Right ventricle myocardium inferior (tissue), 1 donor: ENCODE results near the gene BNIP5. TPM values are rescaled to one million over a fixed set of nuclear protein-coding genes. Genes with fewer than 3 reads are reported as not detected.
"Not testable (repeated sequence)": the region's sequence is repeated elsewhere in the genome, so short reads cannot be mapped to it uniquely, and the experiment has no call there.

Source experiments
- ATAC-seq: fragments of 200-7000 bp; cut with Tn5 transposase; one replicate; pipeline ENCODE4 v1.9.1; 2020; ENCODE audit warnings: mild to moderate bottlenecking, moderate library complexity
- DNase-seq: peaks from one replicate; pipeline ENCODE4 v3.0.0; 2021; ENCODE audit errors: missing footprints
- intact Hi-C: fragments of 100-400 bp; cut with DNase I; formaldehyde crosslinking; loops from one replicate; pipeline ENCODE4 v1.11.0; 2022
- total RNA-seq: library from RNA; stranded (reverse); fragmentation: NEBNext Ultra II Directional; extraction: Animal tissue kit (Norgen Biotek cat#: 25700); gene quantifications from one replicate; pipeline ENCODE4 v1.2.1, GENCODE V29; 2021
- donor health status: DM: no; HTN: yes; CAD: no; lungs with severe emphysema.

Gene BNIP5
- total RNA-seq, 1 donor from 2014 or later, result not detected

DNA sequence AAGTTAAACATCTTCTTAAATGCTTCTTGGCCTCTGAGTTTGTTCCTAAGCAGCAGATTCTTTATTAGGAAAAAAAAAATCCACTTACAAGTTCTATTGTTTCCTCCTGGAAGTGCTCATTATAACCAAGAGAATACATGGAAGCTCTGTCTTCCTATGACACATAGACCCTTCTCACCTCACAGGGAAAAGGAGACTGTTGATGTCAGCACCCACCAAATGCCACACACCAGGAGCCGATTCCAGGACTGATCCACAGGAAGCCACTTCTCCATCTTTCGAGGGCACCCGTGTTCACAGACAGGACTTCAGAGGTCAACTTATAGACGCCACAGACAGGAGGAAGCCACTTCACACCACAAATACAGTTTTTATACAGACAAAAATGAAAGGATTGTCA lies 13.4 kb upstream of the BNIP5 start:
- DNase-seq (no peak), ATAC-seq (no peak)
- intact Hi-C loops, result no loop called here

DNA sequence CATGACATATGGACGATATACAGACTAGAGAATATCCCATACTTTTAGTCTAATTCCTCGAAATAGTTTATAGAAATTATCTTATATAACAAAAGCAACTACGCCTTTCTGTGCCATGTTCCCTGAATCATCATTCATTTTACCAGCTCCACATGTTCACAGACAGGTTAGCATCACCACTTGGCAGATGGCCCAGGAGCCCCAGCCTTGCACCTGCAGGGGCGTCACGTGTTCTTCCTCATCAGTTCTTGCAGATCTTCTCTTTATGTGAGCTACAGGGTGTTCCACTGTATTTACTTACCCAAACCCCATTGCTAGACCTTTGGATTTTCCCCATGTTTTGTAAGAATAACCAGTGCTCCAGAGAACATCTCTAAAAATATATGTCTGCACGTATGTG lies 12.6 kb upstream of the BNIP5 start:
- DNase-seq (no peak), ATAC-seq (no peak)
- intact Hi-C loops, result no loop called here

DNA sequence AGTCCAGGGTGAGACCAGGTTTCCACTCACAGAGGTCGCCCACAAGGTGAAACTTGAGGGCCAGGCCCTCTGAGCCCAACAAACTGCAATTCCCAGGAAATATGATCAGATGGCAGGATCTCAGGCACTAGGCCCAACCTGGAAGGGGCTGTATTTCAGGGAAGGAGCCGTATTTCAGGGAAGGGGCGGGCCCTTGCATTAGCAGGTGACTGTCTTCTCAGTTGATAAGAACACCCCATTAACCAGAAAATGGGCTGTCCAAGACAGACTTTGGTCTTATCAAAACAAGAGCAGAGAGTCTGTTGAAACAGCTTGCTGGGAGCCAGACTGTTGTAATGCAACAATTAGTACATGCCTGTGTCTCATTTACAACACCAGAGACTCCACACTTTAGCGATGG lies 10.9 kb upstream of the BNIP5 start:
- intact Hi-C loops, result no loop called here
- DNase-seq, result no peak
- ATAC-seq, result no peak

DNA sequence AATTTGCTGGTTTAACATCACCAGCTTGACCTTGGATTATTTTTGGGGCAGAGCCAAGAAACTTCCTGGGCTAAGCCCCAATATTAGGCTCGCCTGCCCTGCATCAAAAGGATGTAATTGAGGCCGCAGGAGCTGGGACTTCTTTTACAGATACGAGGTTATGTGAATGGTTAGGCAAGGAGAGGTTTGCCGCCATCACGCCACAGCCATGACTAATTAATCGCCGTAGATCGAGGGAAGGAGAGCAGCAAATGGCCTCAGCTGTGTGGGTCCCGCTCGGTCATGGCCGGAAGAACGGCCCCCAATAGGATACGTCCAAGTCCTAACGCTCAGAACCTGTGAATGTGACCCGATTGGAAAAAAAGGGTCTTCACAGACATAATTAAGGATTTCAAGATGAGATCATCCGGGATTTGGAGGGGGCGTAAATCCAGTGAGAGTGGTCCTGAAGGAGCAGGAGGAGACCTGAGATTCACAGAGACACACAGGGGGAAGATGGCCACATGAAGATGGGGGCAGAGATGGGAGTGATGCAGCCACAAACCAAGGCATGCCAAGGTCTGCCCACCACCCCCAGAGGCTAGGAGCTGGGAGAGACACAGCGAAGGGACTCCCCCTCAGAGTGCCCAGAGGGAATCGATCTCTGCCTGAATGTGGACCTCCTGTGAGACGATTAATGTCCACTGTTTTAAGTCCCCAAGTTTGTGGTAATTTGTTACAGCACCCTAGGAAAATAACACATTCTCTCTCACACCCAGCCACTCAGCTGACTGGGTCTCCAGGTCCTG lies 10.0 kb upstream of the BNIP5 start:
- ATAC-seq (no peak), DNase-seq (no peak)
- intact Hi-C loops, result no loop called here

DNA sequence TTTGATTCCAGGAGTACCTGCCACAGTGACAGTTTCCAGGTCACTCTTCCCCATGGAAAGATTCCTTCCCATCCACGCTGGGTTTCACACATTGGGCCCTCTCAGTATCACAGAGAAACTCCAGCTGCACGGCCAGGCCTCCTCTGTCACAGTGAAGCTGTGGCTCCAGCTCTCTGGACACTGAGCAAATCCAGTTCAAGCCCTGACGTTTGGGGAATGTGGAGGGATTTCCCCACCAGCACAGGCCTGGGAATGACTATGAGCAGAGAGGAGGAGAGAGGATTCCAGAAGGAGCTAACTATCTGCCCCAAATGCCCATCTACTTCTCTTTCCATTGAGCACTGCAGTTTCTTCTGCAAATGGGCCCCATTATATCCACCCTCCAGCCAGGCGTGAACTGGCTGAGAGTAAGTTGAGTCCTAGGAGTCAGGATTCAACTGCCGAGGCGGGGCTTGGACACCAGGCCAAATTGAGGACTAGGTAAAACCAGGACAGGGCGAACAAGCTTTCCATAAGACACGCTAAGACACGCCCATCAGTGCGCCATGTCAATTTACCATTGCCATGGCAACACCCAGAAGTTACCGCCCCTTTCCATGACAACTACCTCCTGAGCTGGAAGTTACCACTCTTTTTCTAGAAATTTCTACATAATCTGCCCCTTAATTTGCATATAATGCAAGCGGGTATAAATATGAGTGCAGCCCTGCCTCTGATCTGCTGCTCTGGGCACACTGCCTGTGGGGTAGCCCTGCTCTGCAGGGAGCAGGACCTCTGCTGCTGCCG lies 9.2 kb upstream of the BNIP5 start:
- DNase-seq, result no peak
- intact Hi-C loops, result no loop called here
- no peak for ATAC-seq

DNA sequence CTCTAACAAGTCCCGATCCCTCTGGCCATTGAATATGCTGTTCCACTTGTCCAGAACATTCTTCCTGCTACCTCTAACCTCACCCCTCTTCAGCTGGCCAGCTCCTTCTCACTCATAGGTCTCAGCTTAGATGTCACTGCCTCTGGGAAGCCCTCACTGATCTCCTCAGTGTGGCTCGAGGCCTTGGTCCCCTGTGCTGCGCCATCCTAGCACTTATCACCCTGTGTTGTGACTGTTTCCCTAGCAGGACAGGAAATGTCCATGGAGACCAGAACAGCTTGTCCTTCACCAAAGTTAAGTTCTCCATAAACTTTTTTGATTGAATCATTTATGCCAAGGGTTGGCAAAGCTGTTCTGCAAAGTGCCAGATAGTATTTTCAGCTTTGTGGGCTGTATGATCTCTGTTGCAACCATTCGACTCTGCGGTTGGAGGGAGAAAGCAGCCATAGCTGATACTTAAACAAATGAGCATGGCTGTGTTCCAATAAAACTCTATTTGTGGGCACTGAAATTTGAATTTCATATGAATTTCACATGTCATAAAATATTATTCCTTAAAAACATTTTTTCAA lies 6.5 kb upstream of the BNIP5 start:
- intact Hi-C loops, result no loop called here
- peak; percentile 42 for ATAC-seq
- no peak for DNase-seq

DNA sequence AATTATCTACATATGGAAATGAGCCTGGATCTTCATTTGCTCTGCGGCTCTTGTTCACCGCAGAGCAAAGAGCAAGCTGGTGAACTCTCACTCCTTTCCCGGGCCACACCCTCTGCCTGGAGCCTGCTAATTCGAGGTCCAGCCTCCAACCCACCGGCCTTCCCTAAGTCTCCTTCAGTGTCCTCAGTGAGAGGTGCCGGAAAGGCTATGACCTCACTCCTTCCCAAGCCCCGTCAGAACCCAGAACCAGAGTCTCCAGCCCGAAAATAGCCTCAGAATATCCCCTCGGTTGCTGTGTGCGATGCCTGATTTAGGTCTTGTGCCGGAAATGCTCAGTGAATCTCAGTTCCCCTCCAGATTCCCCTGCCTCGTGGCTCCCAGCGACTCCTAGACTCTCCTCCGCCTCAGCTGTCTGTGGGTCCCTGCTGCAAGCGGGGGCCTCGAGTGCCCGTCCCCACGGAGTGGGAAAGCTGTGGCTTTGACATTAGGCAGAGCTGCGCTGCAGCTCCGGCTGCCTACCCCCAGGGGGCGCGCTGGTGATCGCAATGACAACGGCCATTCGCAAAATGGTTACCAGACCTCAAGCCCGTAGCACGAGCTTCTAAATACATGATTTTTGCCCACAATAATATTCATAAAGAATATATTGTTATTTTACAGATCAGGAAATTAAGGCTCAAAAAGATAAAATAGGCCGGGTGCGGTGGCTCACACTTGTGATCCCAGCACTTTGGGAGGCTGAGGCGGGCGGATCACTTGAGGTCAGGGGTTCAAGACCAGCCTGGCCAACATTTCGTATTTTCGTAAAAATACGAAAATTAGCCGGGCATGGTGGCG lies 4.1 kb upstream of the BNIP5 start:
- intact Hi-C loops, result loop anchor here (1.0 kb wide), 1 partner anchor 19 kb away; no protein-coding TSS in a partner anchor
- ATAC-seq, result peak; percentile 75
- peak; percentile 89 for DNase-seq

DNA sequence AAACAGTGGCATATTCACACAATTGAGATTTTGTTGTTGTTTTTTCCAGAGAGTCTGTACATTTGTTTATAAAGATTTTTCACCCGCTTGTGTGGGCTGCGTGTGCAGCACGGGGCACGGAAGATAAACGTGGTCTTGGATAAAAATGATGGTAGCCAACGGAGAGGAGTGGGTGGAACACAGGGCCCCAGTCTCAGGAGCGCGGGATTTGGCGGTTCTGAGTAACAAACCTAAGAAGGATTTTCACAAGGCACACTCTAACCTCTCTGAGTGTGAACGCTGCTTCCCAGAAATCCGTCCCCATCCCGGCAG lies 3.6 kb upstream of the BNIP5 start:
- DNase-seq (no peak), ATAC-seq (peak; percentile 9)
- intact Hi-C loops, result no loop called here

DNA sequence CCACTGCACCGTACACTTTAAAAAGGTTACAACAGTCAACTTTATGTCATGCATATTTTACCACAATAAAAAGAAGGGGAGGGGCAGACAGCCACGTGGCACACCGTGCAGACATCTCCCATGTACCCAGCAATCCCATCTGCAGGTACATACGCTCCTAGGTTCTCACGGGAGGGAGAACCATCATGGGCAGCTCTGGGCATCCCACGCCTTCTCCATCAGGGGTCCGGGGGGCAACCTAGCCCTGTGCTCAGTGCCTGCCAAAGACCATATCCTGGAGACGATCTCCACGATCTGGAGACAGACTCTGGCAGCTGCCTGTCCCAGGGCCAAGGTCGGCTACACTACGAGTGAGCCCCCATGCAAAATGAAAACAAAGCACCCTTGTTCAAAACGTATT lies 2.5 kb upstream of the BNIP5 start:
- ATAC-seq (no peak), DNase-seq (no peak)
- intact Hi-C loops, result no loop called here

DNA sequence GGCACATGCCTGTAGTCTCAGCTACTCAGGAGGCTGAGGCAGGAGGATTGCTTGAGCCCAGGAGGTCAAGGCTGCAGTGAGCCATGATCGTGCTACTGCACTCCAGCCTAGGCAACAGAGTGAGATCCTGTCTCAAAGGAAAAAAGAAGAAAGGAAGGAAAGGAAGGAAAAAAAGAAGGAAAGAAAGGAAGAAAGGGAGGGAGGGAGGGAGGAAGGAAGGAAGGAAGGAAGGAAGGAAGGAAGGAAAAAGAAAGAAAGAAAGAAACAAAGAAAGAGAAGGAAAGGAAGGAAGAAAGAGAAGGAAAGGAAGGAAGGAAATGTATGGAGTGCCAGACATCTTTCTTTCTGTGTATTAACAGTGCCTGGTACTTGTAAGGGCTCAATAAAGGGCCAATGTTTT lies 1.5 kb upstream of the BNIP5 start:
- ATAC-seq, intact Hi-C loops, DNase-seq: not testable (repeated sequence)

DNA sequence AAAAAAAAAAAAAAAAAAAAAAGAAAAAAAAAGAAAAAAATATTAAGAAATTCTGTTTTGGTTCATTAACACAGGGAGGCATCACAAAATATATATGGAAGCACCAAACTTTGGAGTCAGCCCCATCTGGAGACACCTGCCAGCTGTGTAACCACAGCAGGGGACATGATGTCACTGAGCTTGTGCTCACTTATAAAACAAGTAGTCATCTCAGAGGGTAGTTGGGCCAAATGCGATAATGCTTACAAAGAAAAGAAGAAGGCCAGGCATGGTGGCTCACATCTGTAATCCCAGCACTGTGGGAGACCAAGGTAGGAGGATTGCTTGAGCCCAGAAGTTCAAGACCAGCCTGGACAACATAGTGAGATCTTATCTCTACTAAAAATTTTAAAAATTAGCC lies 1.1 kb upstream of the BNIP5 start:
- intact Hi-C loops, result no loop called here
- ATAC-seq (no peak), DNase-seq (no peak)

DNA sequence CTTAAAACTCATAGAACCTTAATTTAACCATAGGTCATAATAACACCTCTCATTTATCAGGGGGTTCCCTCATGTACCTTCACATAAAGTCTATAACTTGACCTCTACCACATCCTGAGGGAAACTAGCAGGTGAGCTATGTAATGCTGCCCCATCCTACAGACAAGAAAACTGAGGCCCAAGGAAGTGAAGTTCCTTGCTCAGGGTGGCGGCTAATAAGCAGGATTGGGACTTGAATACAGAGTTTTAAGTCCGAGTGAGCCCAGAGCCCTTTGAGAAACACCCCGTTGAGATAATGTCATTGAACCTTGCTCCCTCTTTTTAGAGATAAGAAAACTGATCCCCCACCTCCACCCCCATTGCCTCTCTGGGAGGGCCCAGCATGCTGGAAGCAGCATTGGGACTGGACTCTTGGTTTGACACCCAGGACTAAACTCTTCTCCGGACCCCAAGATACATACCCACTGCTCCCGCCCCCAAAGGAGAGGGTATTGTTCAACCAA lies 429 bp downstream of the BNIP5 start:
- intact Hi-C loops, result no loop called here
- no peak for DNase-seq
- ATAC-seq, result no peak

DNA sequence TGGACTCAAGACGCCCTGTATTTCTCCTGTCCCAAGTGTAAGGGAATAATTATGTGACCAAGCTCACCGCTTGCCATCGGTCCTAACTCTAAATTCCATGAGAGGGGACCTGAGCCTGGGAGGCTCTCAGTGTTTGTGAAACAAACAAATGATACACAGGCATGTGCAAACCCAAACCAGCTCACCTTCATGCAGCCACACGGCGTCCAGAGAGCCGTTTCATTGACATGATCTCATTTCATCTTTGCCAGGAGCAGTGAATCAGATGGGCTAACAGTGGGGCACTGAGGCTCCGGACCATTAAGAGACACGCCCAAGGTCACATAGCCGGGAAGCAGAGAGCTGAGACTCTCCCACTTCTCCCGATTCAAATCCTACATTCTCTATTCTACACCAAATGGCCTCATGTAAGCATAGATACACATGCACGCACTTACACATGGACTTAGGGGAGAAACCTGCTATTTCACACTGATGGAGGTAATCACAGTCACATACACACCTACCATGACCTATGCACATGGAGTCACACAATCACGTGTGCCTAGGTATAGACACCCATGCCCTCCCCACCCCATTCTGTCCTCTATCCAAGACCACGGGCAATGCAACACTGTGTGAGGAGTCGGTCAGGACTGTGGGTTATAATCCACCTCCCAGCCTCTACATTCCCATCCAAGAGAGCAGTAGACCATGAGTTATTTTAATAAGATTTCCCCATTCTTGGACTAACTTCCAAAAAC lies 1.1 kb downstream of the BNIP5 start:
- DNase-seq (no peak), ATAC-seq (no peak)
- intact Hi-C loops, result no loop called here

DNA sequence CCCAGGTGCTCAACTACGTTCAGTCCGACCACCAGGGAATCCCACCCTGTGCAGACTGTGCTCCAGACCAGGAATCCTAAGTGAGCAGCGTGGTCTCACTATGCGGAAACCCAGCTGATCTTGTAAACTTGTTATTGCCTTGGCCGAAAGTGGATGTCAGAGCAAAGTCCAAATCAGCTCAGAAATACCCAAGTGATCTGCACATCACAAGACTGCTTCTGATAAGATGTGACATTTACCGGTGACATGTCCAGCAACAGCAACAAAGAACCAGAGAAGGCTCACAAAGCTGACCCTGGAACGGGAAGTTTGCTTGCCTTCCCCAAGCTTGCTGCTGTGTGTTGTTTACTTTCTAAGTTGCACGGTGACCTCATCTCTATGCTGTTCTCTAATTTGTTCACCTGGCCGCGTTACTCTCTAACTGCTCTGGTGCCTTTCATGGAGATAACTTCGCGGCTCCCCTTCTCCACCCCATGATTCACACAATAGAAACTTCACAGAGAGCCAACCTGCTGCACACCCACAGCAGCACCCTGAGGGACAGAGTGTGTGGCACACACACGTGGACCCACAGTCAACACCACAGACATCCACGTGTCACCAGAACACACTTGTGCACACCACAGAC lies 1.7 kb downstream of the BNIP5 start:
- intact Hi-C loops, result no loop called here
- no peak for ATAC-seq
- DNase-seq, result no peak

DNA sequence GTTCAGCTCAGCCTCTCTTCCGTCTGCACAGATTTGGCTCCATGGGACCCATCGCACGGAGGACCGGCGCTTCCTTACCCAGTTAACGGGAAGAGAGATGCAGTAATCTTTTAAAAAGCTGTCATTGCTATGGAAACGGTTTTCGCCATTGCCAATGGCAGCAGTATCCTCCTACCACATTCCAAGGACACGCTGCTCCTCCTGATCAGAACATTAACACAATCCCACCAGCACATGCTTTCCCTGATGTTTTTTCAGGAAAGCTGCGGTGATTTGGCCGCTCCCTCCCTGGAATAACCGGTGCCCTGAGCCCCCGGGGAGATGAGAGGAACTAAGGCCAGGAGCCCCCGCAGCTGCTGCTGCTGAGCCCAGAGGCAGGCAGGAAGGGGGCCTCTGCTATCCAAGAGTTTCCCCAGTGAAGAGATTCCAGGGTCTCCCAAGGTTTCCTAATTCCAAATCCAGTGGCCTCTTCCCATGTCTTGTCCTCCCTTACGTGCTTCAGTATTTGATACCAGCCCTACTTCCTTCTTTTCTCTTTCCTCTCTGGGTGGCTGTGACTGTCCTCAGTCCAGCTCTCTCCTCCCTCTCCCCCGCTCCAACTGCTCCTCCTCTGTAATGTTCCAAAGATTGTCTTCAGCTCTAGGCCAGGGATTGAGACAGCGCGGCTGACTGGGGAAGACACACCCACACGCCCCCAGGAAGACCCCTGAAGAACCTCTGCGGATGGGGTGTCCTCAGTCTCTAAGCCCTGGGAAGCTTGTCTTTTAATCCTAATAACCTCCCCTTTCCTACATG lies 2.6 kb downstream of the BNIP5 start:
- DNase-seq (no peak), ATAC-seq (peak; percentile 47)
- intact Hi-C loops, result no loop called here

DNA sequence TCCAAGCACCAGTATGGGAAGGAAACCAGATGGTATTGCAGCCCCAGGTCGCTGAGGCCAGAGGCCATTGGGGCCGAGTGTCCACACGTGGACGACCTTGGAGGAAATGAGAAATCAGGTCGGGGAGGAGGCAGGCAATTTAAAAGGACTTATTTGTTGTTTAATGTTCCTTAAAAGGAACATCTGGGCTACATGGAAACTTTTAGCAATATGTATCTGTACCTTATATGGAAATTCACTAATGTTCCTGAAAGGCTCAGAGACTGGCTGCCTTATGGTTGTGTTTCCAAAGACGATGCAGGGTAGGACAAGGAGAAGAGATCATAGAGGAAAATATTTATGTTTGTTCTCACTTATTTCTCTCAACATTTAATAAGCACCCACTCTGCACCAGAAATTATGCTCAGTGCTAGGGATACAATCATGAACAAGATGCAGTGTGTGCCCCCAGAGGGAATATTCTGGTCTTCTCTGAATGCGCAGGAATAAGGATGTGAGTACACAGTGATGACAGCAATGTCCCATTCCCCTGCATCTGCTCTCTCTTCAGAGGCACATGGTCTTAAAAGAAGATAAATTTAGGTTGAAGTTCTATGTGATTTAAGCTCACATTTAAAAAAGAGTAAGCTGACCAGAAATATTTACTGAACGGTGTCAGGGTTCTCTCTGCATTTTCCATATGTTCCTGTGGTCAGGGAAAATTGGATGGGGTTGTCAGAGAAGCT lies 3.4 kb downstream of the BNIP5 start:
- intact Hi-C loops, result no loop called here
- DNase-seq (no peak), ATAC-seq (no peak)

DNA sequence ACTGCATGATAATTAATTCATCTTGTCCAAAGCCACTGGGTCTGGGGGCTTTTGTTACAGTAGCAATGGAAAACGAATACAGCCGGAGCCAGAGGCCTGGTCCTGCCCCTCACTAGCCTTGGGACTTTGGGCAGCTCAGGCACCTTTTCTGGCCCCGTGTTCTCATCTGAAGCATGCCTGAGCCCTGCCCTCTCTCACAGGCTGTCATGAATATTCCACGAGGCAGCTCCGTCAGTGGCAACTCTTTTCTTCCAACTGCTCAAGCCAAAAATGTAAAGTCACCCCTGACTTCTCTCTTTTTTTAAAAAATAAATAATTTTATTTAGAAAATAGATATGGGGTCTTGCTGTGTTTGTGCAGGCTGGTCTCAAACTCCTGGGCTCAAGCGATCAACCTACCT lies 5.3 kb downstream of the BNIP5 start:
- DNase-seq, result no peak
- intact Hi-C loops, result no loop called here
- no peak for ATAC-seq
